HUES64 (cell line): Measurements from ENCODE around the gene YWHAQ.

Source experiments
- H3K27ac ChIP-seq: 2 replicates; pipeline ENCODE4 v1.7.0; 2013; ENCODE audit warnings: low read depth, low read length, inconsistent platforms
- H3K27me3 ChIP-seq: 2 replicates; pipeline ENCODE4 v1.6.1; 2013; ENCODE audit warnings: mild to moderate bottlenecking, low read length; ENCODE audit not compliant: insufficient read depth
- H3K36me3 ChIP-seq: 2 replicates; pipeline ENCODE4 v1.6.1; 2013; ENCODE audit warnings: mild to moderate bottlenecking, low read length; ENCODE audit not compliant: insufficient read depth
- H3K4me1 ChIP-seq: 2 replicates; pipeline ENCODE4 v1.6.1; 2013; ENCODE audit warnings: mild to moderate bottlenecking, low read length, moderate library complexity; ENCODE audit not compliant: insufficient read depth
- H3K4me3 ChIP-seq: 2 replicates; pipeline ENCODE4 v1.5.1; 2013; ENCODE audit warnings: mild to moderate bottlenecking, low read length, moderate library complexity
- H3K9ac ChIP-seq: 2 replicates; pipeline ENCODE4 v1.6.1; 2013; ENCODE audit warnings: mild to moderate bottlenecking, low read depth, low read length
- H3K9me3 ChIP-seq: 2 replicates; pipeline ENCODE4 v1.6.1; 2013; ENCODE audit warnings: low read depth, low read length; ENCODE audit not compliant: insufficient read depth
- WGBS: fragments of 150-250, 120-280 bp; methylation state at CpG from one replicate; pipeline ENCODE4 v1.1.7; 2013; ENCODE audit warnings: missing lambda C conversion rate; 5-methylcytosine and 5-hydroxymethylcytosine counted together

The YWHAQ gene

DNA sequence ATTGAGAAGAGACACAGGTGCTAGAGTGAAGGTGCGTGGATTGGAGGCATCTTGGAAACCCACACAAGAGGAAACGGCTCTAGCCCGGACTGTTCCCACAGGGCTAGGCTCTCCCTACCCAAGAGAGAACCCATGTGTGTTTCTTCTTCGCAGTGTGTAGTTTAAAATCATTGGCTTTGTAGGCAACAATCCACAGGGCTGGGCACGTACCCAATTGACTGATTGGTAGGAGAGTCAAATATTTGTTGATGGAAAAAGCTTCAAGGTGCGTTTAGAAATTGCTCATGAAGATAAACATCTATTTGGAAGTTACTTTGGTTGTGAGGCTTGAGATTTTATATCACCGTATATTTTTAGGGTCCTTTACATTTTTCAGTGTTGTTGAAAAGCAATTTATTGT, 13.2 kb upstream of the YWHAQ start:
- Histone ChIP-seq H3K27ac (no peak overlapping the region), H3K9me3 (no peaks in the 10 kb centered on the region), H3K27me3 (no peaks in the 10 kb centered on the region), H3K36me3 (no peaks in the 10 kb centered on the region), H3K4me1 (peaks cover 7% of the 10 kb centered on the region; the same call in 1 of the 2 replicates), H3K4me3 (no peak overlapping the region), H3K9ac (no peak overlapping the region)
- WGBS: 91% methylated on average over 7 of the region's 7 CpGs

DNA sequence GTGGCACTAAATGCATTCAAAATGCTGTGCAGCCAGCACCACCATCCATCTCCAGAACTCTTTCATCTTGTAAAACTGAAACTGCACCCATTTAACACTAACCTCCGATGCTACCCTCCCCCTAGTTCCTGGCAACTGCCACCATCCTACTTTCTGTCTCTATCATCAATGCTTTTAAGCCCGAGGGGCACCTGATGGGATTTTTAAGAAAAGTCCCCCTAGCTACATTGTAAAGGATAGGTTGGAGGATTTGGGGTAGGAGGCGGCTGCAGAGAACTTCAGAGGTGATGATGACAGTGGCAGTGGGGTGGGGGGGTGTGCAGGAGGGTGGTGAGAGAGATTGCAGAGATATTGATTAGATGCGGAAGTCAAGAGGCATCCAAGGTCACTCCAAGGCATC, 10.8 kb upstream of the YWHAQ start:
- no peak overlapping the region for H3K9ac ChIP-seq
- peaks cover 12% of the 10 kb centered on the region; the same call in 1 of the 2 replicates for H3K4me1 ChIP-seq
- H3K27me3 ChIP-seq: no peaks in the 10 kb centered on the region
- 94% methylated on average over 4 of the region's 4 CpGs for WGBS
- H3K36me3 ChIP-seq: no peaks in the 10 kb centered on the region
- no peaks in the 10 kb centered on the region for H3K9me3 ChIP-seq
- H3K4me3 ChIP-seq: no peak overlapping the region
- H3K27ac ChIP-seq: no peak overlapping the region

DNA sequence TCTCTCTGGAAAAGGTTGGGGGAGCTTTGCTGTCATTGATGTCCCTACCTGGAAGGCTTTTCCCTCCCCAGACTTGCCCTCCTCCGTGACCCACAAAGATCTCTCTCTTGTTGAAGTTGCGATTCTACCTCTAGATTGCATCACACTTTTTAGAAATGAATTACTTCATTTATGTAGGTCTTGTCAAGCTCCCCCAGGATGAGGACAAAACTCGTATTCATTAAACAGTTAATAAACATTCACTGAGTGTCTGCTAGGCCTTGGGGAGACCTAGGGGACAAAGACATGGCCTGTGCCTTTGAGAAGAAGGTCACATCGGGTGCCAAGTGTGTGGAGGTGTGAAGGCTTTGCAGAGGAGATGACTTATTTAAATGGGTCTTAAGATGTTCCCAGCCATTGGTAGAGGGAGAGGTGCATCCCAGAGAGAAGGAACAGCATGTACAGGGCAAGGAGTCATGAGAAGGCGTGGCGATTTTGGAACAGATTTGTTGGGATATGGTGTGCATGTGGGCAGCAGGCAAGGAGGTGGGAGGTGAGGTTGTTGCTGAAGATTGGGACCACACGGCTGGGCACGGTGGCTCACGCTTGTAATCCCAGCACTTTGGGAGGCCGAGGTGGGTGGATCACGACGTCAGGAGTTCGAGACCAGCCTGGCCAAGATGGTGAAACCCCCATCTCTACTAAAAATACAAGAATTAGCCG, 9.8 kb upstream of the YWHAQ start:
- H3K9me3 ChIP-seq: no peaks in the 10 kb centered on the region
- no peaks in the 10 kb centered on the region for H3K27me3 ChIP-seq
- H3K9ac ChIP-seq: no peak overlapping the region
- no peaks in the 10 kb centered on the region for H3K36me3 ChIP-seq
- H3K27ac ChIP-seq: no peak overlapping the region
- H3K4me1 ChIP-seq: peaks cover 12% of the 10 kb centered on the region; the same call in 1 of the 2 replicates
- H3K4me3 ChIP-seq: no peak overlapping the region
- 95% methylated on average over 14 of the region's 14 CpGs for WGBS

DNA sequence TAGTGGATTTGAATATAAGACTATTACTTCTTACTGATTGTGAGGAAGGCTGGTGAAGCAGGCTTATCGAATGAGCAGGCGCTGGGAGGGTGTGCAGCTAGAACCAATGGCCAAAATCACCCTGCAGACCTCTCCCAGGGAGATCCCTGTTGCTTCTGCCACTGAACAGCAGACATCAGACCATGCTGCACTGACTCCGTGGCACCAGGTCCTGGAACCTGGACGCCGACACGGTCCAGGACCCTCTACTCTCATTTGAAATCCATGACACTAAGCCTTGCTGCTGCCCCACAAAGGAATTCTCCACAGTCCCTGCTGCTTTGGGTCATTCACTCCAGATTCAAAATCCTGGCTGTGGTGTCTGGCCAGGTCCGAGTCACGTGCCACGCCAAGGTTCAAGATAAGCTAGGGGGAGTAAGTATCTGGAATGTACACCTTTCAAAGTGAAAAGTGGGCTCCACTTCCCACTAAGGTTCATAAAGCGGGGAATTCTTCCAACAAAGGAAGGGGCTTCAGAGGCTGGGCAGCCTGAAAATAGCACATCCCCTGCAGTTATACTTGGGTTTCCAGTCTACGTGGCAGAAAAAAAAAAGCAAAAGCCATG, 9.0 kb upstream of the YWHAQ start:
- WGBS: 93% methylated on average over 11 of the region's 11 CpGs
- Histone ChIP-seq H3K27ac (no peak overlapping the region), H3K9me3 (no peaks in the 10 kb centered on the region), H3K4me3 (no peak overlapping the region), H3K27me3 (no peaks in the 10 kb centered on the region), H3K36me3 (no peaks in the 10 kb centered on the region), H3K9ac (no peak overlapping the region), H3K4me1 (peaks cover 12% of the 10 kb centered on the region; the same call in 1 of the 2 replicates)

DNA sequence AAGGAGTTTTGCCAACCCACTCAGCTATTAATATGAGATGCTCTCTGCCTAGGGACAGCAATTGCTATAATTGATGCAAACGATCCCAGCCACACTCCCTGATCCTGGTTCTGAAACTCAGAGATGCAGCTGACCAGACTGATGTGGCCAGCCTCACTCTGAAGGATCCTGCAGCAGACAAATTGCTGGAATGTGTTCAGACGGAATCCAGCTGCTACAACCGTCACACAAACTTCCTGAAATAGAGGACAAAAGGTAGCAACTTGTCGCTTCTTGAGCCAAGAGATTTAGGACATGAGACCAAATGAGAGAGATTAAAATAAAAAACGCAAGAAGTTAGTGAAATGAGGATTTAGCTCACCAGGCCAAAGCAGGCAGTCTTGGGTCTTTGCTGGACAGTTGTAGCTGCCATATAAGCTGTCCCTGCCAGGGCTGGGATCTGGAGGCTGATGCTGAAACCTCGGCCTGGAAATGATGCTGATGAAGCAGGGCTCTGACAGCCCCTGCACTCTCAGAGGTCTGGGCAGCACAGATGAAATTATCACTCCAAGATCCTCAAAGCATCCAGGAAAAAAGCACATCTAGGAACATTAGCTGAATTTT, 8.3 kb upstream of the YWHAQ start:
- no peak overlapping the region for H3K27ac ChIP-seq
- no peaks in the 10 kb centered on the region for H3K36me3 ChIP-seq
- H3K4me1 ChIP-seq: peaks cover 12% of the 10 kb centered on the region; the same call in 1 of the 2 replicates
- H3K9me3 ChIP-seq: no peaks in the 10 kb centered on the region
- H3K9ac ChIP-seq: no peak overlapping the region
- 88% methylated on average over 6 of the region's 6 CpGs for WGBS
- H3K27me3 ChIP-seq: peaks cover under 1% of the 10 kb centered on the region; the same call in 1 of the 2 replicates
- H3K4me3 ChIP-seq: no peak overlapping the region

DNA sequence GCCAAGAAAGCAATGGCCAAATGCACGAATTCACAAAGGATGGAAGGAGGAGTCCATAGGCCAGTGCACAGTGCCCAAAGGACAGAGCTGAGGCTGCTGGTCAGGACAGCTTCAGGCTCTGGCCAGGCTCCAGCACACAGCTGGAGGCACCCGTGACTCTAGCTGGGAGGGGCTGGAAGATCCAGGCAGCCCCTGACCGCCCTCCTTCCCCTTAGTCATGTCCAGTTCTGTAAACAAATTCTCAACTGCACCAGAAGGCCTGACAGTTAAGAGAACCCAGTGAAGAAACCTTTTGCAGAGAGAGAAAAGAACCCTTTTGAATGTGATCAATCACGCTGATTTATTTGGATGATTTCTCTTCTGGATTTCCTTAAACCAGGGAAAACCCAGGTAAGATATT, 7.7 kb upstream of the YWHAQ start:
- no peaks in the 10 kb centered on the region for H3K36me3 ChIP-seq
- 78% methylated on average over 4 of the region's 4 CpGs for whole genome bisulfite sequencing
- H3K27ac ChIP-seq: no peak overlapping the region
- H3K9me3 ChIP-seq: no peaks in the 10 kb centered on the region
- H3K9ac ChIP-seq: no peak overlapping the region
- no peak overlapping the region for H3K4me3 ChIP-seq
- H3K4me1 ChIP-seq: peaks cover 12% of the 10 kb centered on the region; the same call in 1 of the 2 replicates
- peaks cover 6% of the 10 kb centered on the region for H3K27me3 ChIP-seq

DNA sequence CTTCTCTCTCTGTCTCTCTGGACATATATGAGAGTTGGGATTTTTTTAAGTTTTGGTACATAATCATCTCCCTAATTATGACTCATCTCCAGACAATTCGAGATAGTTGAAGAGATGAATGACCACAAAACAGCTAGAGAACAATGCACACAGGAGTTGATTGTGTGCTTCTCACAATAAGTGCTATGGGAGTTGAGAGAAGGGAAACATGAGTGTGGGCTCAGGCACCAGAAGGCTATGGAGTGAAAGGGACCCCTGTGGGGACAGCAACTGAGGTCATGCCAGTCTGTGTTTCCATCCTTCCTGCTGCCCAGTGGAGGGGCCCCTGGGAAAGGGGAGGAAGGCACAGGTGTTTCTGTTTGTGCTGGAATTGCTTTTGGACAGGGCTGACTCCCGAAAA, 6.5 kb upstream of the YWHAQ start:
- H3K36me3 ChIP-seq: no peaks in the 10 kb centered on the region
- WGBS: 87% methylated on average over 2 of the region's 2 CpGs
- H3K4me3 ChIP-seq: no peak overlapping the region
- H3K27ac ChIP-seq: no peak overlapping the region
- H3K9me3 ChIP-seq: no peaks in the 10 kb centered on the region
- H3K4me1 ChIP-seq: peaks cover 12% of the 10 kb centered on the region; the same call in 1 of the 2 replicates
- H3K9ac ChIP-seq: no peak overlapping the region
- peaks cover 18% of the 10 kb centered on the region for H3K27me3 ChIP-seq

DNA sequence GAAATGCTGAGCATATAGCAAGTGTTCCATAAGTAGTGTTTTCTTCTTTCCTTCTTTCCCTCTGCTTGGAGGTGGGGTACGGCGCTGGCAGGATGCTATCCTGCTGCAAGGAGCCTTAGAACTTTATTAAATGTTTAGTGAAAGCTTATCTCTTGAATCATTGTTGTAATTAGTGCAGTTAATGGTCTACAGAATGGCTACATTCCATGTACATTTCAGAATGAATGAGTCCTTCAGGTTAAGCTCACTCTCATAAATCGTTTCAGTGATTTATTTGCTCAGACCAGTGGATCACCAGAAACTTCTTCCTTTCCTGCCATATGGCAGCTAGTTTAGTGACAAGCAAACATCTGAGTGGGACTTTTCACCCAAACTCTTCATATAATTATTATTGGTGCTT, 3.3 kb upstream of the YWHAQ start:
- WGBS: 94% methylated on average over 3 of the region's 3 CpGs

DNA sequence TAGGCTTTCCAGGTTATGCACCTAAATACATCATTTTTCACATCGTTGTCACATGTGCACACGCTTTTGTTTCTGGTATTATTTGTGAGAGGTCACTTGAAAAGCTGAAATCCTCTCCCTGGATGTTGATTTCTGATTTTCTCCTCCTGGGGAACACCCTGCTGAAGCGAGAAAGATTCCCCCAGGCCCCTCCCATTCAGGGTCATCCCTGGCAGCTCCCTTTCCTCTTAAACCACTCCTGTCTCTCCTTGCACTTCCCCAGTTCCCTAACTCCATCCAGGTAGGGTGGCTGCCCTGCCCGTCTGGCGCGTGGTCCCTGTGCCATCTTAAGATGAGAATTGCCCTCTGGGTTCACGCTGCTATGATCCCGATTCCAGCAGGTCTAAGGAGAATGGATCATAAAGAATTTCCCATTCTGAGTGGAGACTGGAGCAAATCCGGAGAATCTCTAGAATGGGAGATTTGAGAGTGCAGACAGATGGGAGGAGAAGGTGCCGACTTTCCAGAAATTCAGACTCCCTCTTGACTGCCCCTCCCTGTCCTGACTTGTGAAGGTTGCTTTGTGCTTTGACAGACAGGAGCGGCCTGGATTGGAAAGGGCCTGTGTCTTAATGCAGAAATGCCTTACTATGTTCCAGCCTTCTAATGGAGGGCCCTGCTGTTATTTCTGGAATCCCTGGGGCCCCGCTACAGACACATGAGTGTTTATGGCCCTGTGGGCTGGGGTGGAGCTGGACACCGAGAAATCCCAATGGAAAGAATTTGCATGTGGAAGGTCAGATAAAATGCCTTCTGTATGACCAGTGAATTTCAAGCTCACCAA, 1.3 kb upstream of the YWHAQ start:
- H3K9ac ChIP-seq: no peak overlapping the region
- peaks cover 27% of the 10 kb centered on the region for H3K4me1 ChIP-seq
- H3K9me3 ChIP-seq: no peaks in the 10 kb centered on the region
- H3K36me3 ChIP-seq: peaks cover 22% of the 10 kb centered on the region
- 35% methylated on average over 13 of the region's 13 CpGs for WGBS
- peaks cover 29% of the 10 kb centered on the region for H3K27me3 ChIP-seq
- no peak overlapping the region for H3K27ac ChIP-seq
- H3K4me3 ChIP-seq: peak overlapping the region; percentile 96

More for the DNA sequence above, 3.3 kb upstream of the YWHAQ start:
- H3K4me1 ChIP-seq: peaks cover 20% of the 10 kb centered on the region; the same call in 1 of the 2 replicates
- no peak overlapping the region for H3K27ac ChIP-seq
- no peak overlapping the region for H3K9ac ChIP-seq
- H3K4me3 ChIP-seq: no peak overlapping the region
- no peaks in the 10 kb centered on the region for H3K9me3 ChIP-seq
- H3K36me3 ChIP-seq: peaks cover 3% of the 10 kb centered on the region; the same call in 1 of the 2 replicates
- peaks cover 29% of the 10 kb centered on the region for H3K27me3 ChIP-seq

DNA sequence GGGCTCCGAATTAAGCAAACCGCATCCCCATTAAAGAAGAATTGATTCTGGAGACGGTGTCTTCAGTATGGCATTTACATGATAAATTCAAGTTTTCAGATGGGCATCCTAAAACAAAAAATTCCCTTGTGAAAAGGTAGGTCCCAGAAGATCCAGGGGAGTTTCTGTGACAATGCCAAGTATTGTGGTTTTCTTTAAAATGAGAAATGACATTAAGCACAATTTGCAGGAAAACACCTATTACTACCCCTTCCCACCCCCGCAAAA, 689 bp upstream of the YWHAQ start:
- WGBS: 9% methylated on average over 4 of the region's 4 CpGs
- no peak overlapping the region for H3K27ac ChIP-seq
- no peaks in the 10 kb centered on the region for H3K9me3 ChIP-seq
- H3K27me3 ChIP-seq: peaks cover 29% of the 10 kb centered on the region
- peaks cover 27% of the 10 kb centered on the region for H3K4me1 ChIP-seq
- peak overlapping the region; percentile 97 for H3K9ac ChIP-seq
- peak overlapping the region; percentile 96 for H3K4me3 ChIP-seq
- H3K36me3 ChIP-seq: peaks cover 28% of the 10 kb centered on the region
